GM19395 (cell line): ENCODE data around the gene STUM.
"Not testable (repeated sequence)": the region's sequence is repeated elsewhere in the genome, so short reads cannot be mapped to it uniquely, and the experiment has no call there.

ENCODE experiments used
- ATAC-seq: cut with Tn5 transposase; IDR thresholded peaks from one replicate; pipeline ENCODE4 v1.9.1; 2021; ENCODE audit warnings: mild to moderate bottlenecking, moderate library complexity; ENCODE audit not compliant: unreplicated experiment

The STUM gene

DNA sequence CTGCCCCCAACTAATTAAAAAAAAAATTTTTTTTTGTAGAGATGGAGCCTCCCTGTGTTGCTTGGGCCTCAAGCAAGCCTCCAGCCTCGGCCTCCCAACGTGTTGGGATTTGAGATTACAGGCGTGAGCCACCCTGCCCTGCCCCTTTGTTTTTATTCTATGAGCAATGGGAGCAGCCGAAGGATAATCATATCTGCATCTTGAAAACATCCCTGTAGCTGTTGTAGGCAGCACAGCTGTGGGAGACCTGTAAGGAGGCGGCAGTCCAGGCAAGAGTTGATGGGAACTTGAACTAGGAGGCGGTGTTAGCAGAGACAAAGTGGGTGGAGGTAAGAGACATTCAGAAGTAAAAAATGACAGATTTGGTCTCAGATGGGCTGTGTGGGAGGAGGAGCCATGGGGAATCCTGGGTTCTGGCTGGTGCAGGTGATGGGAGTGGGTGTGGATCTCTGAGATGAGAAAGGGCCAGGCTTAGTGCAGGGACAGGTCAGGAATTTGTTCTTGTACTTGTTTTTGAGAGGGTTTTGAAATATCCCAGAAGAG lies 31.3 kb downstream of the STUM start:
- no peak for ATAC-seq

DNA sequence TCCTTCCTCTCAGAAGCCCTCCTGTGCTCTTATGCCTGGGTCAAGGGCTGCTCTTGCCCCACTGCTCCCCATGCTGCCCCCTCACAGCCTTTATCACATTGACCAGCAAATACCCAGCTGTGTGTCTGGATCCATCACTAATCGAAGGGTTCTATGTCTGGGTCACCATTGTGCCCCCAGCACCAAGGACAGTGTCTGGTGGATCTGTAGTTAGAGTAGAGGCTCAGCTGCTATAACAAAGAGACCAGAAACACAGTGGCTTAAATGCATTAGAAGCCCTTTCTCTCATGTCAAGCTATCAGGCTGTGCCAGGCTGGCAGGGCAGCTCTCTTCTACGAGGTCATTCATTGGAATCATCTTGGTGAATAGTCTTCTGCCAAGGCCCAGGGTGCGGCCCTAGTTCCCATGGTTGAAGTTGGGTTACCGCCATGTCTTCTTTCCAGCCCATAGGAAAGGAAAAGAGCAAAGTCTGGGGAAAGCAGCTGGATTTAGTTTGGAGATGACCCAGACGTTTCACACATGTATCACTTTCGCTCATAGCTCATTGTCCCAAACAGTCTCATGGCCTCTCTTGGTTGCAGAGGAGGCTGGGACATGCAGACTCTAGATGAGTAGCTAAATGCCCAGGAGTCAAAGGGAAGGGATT lies 32.2 kb downstream of the STUM start:
- ATAC-seq: no peak

DNA sequence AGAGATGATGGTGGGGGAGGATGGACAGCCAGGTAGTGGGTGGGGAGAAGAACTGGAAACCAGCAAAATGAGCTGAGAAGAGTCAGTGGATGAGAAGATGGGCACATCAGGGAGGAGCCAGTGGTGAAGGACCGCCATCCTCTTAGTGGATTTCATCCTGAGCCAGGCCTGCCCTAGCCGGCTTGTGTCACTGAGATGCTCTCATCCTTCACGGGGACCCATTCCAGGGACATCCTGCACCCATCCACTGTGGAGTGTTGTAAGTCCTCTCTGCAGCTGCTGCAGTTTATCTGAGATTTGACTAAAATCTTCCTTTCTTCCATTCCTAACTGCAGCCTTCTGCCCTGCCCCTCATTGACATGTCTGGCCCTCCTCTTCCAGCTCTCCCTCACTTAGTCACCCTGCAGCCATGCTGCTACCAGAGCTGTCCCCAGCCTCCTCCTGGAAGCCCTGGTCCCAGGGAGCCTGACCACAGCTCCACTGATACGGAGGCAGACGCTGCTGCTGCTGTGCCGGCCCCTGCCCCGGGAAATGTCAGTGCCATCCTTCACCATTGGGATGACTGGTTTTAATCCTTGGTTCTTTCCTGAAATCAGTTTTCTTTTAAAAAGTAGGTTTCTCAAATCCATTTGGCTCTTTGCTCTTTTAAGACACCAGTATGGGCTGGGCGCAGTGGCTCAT lies 33.2 kb downstream of the STUM start:
- no peak for ATAC-seq

DNA sequence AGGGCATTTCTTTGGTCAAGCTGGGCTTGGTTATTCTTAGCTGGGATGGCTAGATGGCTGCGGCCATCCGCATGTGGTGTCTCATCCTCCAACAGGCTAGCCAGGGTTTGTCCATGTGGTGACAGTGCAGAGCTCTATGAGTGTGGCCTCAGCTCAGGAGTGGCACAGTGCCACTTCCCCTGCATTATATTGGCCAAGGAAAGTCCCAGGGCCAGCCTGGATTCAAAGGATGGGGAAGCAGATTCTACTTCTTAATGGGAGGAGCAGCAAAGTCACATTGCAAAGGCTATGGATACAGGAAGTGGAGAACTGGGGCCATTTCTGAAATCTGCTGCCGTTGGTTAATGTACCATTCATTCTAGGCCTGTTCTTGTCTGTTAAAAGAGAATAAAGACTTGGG lies 34.4 kb downstream of the STUM start:
- ATAC-seq: no peak

DNA sequence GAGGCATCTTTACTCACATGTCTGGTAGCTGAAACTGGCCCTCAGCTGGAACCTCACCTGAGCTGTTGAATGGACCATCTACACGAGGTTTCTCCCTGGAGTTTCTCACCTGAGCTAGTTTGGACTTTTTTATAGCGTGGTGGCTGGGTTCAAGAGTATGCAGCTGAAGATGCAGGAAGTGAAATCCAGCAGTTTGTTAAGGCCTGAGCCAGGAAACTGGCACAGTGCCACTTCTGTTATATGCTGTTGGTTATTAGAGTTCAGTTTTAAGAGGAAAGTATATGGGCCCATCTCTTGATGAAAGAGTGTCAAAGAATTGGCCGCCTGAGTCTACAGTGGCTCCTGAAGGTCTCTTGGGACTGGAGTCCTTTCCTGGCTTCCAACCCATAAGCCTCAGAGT lies 35.6 kb downstream of the STUM start:
- ATAC-seq: no peak

DNA sequence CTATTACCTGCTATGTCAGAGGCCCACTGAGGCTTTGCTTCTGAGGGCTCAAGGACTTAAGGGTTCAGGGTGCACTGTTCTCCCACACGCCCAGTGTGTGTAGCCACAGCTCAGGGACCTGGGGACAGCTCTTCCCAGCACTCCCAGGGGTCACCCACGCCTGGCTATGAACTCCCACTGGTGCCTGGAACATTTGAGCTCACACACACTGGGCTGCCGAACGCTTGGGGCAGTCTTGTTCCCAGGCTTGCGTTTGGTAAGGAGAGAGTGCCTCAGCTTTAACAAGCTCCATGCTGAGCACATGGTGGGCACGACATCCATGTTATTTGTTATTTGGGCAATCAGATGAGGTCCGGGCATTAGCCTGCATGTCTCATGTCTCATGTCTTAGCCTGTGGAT lies 37.6 kb downstream of the STUM start:
- ATAC-seq: no peak

- no peak for ATAC-seq
These were observed 38.3 kb downstream of the STUM start for GRCh38 chr1:226586650-226587422.

DNA sequence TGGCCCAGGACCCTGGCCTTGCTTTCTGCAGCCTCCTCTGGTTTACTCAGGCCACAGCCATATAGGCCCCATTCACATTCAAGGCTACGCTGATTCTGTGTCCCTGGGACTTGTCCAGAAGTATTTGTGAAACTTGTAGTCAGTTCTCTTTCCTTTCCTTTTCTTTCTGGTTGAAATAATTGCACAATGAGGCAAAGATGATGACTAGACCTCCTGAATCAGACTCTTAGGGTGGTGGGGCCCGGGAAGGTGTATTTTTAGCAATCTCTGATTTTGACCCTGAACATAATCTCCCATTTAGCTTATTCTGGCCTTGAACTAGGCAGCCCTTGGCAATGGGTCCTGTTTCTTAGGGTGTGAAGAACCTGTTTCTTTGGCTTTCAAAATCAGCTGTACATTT lies 39.9 kb downstream of the STUM start:
- ATAC-seq: no peak

DNA sequence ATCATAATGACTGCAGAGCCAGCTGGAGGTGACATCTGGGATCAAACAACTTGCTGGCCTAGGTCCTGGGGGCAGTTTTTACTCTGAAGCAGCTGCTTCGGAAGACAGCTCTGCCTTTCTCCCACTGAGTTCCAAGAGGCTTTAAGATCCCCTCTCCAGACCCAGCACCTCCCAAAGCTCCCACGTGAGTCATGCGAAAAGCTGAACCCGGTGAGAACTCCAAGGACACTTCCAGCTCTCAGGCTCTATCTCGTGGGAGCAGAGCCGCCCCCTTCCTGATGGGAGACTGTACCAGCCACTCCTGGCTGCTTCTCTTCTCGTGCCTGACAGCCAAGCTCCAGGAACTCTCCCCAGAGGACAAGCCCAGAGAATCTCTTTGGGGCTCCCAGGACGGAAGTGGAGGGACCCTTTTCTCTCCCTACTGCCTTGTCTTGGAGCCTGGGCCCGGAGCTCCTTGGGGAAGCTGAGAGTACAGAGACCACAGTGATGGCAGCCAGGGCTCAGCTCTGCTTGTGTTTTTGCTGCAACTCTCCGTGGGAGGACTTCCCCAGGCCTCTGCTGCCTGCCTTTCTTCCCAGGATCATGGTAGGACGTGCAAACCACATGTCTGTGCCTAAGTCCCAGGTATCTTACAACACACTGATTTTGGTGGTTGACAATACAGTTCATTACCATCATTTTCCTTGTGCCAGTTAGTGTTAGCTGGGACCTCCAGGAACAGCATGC lies 40.6 kb downstream of the STUM start:
- no peak for ATAC-seq

DNA sequence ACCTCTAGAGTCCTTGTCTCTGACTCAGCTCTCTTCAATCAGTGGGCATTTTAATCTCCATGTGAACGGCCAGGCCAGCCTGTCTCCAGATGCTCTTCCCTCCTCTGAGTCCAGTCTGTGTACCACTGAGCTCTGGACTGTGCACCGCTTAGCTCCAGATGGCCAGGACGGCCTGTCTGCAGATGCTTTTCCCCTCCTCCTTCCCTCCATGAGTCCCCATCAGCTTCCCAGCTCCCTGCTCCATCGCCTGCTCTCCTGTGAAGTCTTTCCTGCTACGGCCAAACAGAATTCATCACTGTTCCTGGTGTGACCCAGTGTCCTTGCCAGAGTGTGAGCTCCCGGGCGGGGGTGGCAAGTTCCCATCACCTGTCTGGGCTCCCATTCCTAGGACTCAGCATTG lies 42.0 kb downstream of the STUM start:
- ATAC-seq: no peak

GRCh38 chr1:226593541-226593940 lies 45.0 kb downstream of the STUM start:
- ATAC-seq: no peak

DNA sequence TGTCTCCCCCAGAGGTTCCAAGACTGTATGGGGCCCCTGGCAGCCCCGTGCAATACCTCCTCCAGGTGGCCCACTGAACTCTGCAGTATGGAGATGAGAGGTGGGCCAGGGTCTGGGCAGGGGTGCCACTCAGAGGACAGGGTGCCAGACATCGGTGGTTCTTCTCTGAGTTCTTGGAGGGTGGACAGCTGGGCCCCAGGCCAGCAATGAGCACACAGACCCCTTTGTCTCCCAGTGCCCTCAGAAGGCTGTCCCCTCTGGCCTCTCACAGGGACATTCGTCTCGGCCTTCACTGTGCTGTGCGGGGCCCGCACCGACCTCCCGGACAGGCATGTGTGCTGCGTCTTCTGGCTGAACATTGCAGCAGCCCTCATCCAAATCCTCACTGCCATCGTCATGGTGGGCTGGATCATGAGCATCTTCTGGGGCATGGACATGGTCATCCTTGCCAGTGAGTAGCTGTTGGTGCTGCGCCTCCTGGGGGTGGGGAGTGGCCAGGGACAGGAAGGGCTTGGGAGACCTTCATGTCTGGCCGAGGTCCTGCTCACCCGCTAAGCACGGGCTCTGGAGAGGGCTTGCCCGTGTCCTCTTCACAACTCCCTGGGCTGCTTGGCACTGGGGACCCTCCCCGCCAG lies 48.1 kb downstream of the STUM start:
- ATAC-seq: no peak

DNA sequence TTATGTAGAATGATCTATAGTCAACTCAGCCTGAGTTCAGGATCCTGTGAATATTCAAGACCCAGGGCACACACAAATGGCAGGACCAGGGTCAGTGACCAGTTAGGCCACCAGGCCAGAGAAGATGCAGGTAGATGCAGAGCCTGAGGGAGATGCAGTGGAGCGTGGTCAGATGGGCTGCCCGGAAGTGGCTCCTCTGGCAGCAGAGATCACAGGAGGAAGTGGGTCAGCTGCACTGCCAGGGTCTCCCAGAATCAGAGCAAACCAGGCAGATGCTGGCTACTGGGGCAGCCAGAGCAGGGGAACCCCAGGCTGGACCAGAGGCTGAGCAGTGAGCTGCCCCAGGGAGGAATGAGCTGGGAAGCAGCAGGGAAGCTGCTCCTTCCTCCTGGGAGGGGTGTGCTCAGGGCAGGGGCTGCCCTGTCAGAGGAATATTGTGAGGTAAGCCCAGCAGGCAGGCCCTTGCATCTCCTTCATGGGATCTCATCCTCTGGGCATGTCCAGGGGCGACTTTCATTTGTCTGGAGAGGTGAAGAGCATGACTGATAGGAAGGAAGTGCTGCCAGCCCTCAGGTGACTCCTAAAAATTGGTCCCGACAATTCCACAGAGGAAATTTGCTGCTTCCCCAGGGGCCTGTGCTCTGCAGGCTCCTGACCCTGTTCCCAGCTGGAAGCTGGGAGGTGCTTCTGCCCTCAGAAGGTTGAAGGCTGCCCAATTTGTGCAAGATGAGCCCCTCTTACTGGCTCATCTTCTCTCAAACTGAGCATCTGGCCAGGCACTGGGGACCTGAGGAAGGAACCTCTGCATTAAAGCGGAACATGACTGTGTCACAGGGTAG lies 49.3 kb downstream of the STUM start:
- ATAC-seq: no peak

GRCh38 chr1:226598455-226598849 lies 49.9 kb downstream of the STUM start:
- no peak for ATAC-seq

GRCh38 chr1:226598955-226599354 lies 50.4 kb downstream of the STUM start:
- not testable (repeated sequence) for ATAC-seq

- ATAC-seq: no peak
These were observed 51.2 kb downstream of the STUM start for GRCh38 chr1:226599636-226600238.

DNA sequence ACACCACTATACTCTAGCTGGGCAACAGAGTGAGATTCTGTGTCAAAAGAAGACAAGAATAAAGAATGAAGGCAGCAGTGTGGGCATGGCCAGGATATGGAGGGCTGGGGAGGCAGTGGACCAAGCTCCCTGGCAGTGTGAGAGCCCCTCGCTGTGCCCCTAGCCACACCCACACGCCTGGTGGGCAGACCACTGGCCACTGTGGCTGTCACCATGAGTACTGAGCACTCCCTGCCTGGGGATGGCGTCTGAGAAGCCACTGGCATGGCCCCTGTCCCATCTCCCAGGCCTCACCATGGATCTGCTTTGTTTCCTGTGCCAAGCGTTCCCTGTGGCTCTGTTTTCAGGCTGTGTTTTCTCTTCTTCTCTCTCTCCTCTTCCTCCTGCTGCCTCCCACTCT lies 51.7 kb downstream of the STUM start:
- no peak for ATAC-seq

DNA sequence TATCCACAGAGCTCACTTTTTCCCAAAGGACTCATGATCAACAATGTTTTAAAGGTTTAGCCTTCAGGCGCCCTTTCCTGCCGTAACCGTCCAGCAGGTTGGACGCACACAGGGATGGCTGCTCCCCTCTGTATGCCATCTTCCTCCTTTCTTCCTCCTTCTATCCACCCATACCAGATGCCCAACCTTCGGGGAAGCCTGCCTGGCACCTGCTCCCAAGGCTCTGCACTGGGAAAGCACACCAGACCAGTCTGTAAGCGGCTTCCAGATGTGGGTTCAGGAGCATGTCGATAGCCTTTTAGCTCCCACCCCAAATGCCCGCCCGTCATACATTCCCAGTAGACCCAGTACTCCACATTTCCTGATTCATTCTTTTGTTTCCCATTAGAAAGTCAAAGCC lies 52.9 kb downstream of the STUM start:
- no peak for ATAC-seq
